Measurements from ENCODE around the gene PAPLN.

The PAPLN gene

DNA sequence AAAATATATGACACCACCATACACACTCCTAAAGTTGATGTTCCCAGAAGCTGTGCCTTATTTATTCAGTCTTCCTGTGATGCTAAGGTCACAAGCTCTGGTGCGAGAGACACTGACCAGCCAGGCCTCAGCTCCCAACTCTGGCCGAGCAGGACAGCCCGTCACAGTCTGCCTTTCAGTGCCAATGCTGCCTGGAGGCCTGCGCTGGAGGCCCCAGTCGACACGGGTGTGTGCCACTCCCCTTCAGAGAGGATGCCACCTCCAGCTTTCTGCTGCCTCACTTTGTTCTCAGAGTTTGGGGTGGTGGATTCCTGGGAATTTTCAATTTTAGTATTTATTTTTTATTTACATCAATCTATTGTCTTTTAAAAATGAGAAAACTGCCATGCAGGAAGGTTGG, 7.3 kb upstream of the PAPLN start:
- DNase-seq (ENCODE audit: low read depth): no peak

GRCh38 chr14:73231981-73232851, 5.1 kb upstream of the PAPLN start:
- no peak for DNase-seq (ENCODE audit: low read depth)

DNA sequence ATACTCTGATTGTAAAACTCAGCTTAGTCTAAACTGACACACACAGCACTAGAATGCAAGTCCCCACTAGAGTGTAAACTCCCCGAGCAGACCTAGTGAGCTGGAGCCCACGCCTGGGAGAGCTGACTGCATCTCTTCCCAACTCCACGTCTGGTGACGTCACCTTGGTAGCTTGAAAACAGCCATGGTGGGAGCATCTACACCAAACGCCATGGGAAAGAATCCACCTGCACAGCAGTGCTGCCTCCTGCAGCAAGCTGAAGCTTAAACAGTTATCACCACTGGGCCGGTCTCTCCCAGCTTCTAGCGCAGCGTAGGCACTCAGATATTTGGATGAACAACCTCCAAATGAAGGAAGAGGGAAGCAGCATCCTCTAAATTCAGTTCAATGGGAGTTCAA, 4.3 kb upstream of the PAPLN start:
- DNase-seq (ENCODE audit: low read depth): no peak

DNA sequence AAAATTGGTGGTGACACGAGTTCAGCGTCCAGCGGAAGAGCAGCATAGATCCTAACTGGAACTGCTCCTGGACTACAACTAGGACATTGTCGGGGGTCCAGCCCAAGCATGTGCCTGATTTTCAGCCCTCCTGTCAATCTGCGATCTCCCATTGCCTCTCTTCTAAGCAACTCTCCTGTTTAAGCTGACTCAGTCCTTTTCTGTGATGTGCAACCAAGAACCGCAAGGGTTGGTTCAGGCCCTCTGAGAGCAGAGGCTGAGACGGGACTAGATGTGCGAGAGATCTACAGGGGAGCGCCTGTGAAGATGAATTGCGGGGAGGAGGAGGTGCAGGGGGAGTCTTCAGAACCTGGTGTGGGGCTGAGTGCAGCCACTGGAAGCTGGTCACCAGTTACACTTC, 3.7 kb upstream of the PAPLN start:
- no peak for DNase-seq (ENCODE audit: low read depth)

DNA sequence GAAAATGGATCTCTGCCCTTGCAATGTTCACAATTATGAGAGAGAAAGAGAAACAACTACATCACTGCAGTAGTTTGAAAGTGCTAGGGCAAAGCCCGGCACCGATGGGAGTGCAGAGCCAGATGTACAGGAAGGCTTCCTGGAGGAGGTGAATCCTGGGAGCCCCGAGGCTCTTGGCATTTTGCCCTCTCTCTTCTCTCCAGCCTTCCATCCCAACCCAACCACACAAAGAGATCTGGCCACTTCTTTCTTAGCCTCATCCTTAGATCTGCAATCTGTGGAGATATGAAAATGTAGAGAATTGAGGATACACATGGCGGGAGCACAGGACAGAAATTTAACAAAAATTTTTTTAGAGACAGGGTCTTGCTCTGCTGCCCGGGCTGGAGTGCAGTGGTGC, 3.3 kb upstream of the PAPLN start:
- no peak for DNase-seq (ENCODE audit: low read depth)

DNA sequence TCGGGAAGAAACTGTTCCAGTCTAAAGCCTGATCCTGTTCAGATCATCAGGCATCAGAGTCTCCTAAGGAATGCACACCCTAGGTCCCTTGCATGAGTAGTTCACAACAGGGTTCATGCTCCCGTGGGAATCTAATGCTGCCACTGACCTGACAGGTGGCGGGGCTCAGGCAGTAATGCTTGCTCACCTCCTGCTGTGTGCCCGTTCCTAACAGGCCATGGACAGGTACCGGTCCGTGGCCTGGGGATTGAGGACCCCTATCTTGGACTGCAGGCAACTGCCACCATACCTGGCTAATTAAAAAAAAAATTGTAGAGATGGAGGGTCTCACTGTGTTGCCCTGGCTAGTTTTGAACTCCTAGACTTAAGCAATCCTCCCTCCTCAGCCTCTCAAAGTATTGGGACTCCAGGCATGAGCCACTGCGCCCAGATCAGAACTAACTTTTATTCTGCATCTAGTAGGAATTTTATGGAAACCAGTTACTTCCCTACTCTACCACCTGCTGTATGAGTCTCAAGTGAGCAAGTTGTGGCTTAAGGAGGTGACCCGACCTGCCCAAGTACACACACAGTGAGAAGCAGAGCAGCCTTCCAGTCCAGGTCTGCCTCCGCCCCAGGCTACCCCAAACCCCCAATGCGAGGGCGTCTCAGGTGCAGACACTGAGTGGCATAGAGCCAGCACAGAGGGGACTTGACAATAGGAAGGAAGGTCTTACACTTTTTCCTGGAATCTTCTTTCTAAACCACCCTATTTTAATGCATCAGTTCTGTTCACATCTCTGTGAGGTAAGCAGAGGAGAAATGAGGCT, 2.5 kb upstream of the PAPLN start:
- no peak for DNase-seq (ENCODE audit: low read depth)

DNA sequence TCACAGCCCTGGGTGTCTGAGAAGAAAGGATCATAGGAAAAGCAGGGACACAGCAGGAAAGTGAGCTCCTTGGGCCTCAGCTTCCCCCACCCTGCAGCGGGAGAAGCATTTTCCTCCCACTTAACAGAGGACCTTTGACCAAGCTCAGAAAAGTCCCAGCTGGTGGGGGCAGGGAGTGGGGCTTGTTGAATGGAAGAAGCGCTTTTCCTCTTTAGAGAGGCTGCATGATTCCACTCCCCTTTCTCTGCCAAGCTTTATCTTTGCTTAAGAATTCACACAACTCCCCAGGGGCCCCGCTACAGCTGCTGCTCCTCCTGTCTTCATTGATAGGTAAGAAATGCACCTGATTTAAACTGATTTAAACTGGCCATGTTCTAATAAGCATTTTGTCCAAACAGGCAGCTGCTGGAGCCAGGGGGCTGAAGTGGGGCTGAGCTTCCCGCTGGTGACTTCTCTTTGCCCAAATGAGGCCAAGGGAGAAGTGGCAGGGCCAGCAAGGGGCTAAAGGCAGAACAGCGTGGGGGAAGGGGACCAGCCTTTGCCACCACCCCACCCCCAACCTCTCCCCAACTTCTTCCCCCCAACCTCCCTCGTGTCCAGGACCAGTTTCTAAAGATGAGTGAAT, 1.7 kb upstream of the PAPLN start:
- DNase-seq (ENCODE audit: low read depth): no peak

DNA sequence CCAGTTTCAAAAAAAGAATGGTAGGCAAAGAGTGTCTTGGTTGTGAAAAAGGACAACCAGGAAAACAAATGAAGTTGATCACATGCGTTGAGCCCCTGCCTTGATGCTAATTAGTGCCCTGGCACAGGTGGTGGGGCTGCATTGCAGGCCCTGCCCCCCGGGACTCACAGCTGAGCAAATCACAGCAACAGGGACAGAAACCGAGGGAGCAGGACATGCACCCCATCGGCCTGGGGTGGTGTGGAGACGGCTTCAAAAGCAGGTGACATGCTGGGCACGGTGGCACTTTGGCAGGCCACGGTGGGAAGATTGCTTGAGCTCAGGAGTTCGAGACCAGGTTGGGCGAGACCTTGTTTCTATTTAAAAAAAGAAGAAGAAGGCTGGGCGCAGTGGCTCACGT, 1.1 kb upstream of the PAPLN start:
- DNase-seq (ENCODE audit: low read depth): no peak

- DNase-seq (ENCODE audit: low read depth): no peak
These were observed 521 bp upstream of the PAPLN start for GRCh38 chr14:73236752-73237218.

GRCh38 chr14:73237786-73238423, 599 bp downstream of the PAPLN start:
- DNase-seq (ENCODE audit: low read depth): no peak

DNA sequence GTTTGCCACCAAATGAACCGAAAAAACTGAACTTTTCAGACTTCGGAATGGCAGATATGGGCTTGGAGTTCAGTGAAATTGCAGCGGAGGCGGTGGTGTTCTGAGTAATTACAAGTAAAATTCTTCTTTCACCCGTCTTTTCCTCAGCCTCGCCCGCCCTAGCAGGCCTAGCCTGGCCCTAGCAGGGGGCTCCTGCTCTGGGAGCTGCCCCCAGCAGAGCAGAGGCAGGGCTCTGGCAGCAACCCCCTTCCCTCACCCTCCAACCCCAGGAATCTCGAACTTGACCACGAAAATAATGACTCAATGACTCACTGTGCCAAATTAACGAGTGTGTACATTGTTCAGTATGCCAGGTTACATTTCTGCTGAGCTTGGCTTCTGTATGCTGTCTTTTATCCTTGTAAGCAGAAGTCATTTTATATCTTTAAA, 1.1 kb downstream of the PAPLN start:
- DNase-seq (ENCODE audit: low read depth): no peak

GRCh38 chr14:73238941-73239340, 1.6 kb downstream of the PAPLN start:
- no peak for DNase-seq (ENCODE audit: low read depth)

GRCh38 chr14:73239393-73240241, 2.3 kb downstream of the PAPLN start:
- DNase-seq (ENCODE audit: low read depth): no peak

GRCh38 chr14:73240816-73241480, 3.6 kb downstream of the PAPLN start:
- no peak for DNase-seq (ENCODE audit: low read depth)

GRCh38 chr14:73241481-73242165, 4.3 kb downstream of the PAPLN start:
- no peak for DNase-seq (ENCODE audit: low read depth)

DNA sequence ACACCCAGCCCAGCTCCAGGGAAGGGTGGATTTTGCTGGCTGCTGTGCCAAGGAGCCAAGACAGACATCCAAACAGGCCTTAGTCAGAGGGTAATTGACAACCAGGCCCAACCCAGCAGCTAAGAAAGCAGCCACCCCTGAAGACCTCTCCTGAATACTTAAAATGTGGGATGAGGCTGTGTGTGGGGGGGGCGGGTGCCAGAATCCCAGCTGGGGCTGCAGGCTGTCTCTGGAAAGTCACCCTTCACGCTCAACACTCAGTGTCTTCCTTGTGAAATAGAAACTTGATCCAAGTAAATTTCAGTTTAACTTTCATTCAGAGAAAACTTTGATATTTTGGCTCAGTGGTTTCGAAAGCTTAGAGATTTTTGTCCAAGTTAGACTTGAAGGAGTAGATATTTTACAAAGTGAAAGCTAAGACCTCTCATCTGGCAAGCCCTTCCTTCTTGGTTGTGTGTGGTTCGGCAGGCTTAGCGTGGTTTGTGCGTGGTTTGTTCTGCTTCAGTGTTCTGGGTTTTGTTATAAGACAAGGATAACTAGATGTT, 5.1 kb downstream of the PAPLN start:
- no peak for DNase-seq (ENCODE audit: low read depth)

DNA sequence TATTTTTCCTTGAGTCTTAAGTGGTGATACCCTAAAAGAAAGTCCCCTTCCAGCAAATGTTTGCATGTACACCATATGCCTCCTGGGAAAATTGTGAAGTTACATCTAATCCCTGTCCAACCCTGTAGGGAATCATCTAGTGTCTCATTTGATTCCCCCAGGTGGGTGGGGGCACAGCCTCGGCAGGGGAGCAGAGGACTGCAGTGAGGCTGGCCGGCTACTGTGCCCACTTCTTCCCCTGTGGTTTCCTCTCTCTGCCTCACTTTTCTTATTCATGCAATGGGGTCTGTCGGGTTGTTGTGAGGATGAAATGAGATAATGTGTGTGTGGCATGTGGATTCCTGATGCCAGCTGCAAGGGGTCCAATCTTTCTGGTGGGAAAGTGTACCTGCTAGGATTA, 6.0 kb downstream of the PAPLN start:
- no peak for DNase-seq (ENCODE audit: low read depth)

GRCh38 chr14:73243748-73244147, 6.4 kb downstream of the PAPLN start:
- no peak for DNase-seq (ENCODE audit: low read depth)

- DNase-seq (ENCODE audit: low read depth): no peak
These were observed 7.4 kb downstream of the PAPLN start for GRCh38 chr14:73244541-73245290.
